G401.6 (cell line): ENCODE data around the gene NECTIN2.
"Not testable (repeated sequence)": the region's sequence is repeated elsewhere in the genome, so short reads cannot be mapped to it uniquely, and the experiment has no call there.

ENCODE experiments used
- FAIRE-seq: peaks from 2 replicates; lab custom pipeline; 2012; peaks lifted over from hg19 to GRCh38; lab: Jason Lieb, UNC

NECTIN2 gene

GRCh38 chr19:44884566-44884965 is 38.5 kb downstream of the NECTIN2 start:
- no peak for FAIRE-seq

GRCh38 chr19:44886141-44886540 is 40.0 kb downstream of the NECTIN2 start:
- FAIRE-seq = no peak

GRCh38 chr19:44887648-44888047 is 41.6 kb downstream of the NECTIN2 start:
- no peak for FAIRE-seq

GRCh38 chr19:44888335-44888734 is 42.2 kb downstream of the NECTIN2 start:
- FAIRE-seq = not testable (repeated sequence)

GRCh38 chr19:44889830-44890365 is 43.8 kb downstream of the NECTIN2 start:
- no peak for FAIRE-seq

- FAIRE-seq = peak; percentile 100
These were observed 44.4 kb downstream of the NECTIN2 start for GRCh38 chr19:44890366-44891015.

- no peak for FAIRE-seq
These were observed 45.2 kb downstream of the NECTIN2 start, which contains the start of gene TOMM40 for GRCh38 chr19:44891016-44891882. TOMM40 (plus strand) TSS chr19:44891254; CDS start chr19:44891416, 162 bp downstream.

GRCh38 chr19:44892932-44893331 is 46.8 kb downstream of the NECTIN2 start:
- no peak for FAIRE-seq

GRCh38 chr19:44893332-44894051 is 47.4 kb downstream of the NECTIN2 start:
- FAIRE-seq = no peak

- FAIRE-seq = no peak
These were observed 47.9 kb downstream of the NECTIN2 start for GRCh38 chr19:44894052-44894400.

- no peak for FAIRE-seq
These were observed 48.8 kb downstream of the NECTIN2 start for GRCh38 chr19:44894946-44895345.

GRCh38 chr19:44897835-44898234 is 51.7 kb downstream of the NECTIN2 start:
- no peak for FAIRE-seq

- FAIRE-seq = no peak
These were observed 54.5 kb downstream of the NECTIN2 start for GRCh38 chr19:44900328-44901244.

GRCh38 chr19:44903216-44903601 is 57.1 kb downstream of the NECTIN2 start:
- no peak for FAIRE-seq

GRCh38 chr19:44903602-44904425 is 57.7 kb downstream of the NECTIN2 start:
- peak; percentile 89 for FAIRE-seq

- FAIRE-seq = no peak
These were observed 58.4 kb downstream of the NECTIN2 start for GRCh38 chr19:44904426-44904994.

- peak; percentile 91 for FAIRE-seq
These were observed 59.5 kb downstream of the NECTIN2 start, which contains the start of gene APOE for GRCh38 chr19:44905437-44906160. APOE (plus strand) TSS chr19:44905796; CDS start chr19:44906625, 829 bp downstream.

- no peak for FAIRE-seq
These were observed 61.5 kb downstream of the NECTIN2 start for GRCh38 chr19:44907613-44908012.

GRCh38 chr19:44908074-44908835 is 62.2 kb downstream of the NECTIN2 start:
- no peak for FAIRE-seq
